T-helper 2 cell treated with Interferon-gamma antibody and Interleukin-4, amounts not matched to agents 5 μg/mL and 100 μg/mL, for 36 hours (primary cell): ENCODE measurements around the gene BHMT2.

Experiments
- DNase-seq: peaks from one replicate; pipeline ENCODE4 v3.0.0; 2021; ENCODE audit warnings: low spot score
- H3K27ac Mint-ChIP-seq: one replicate; pipeline ENCODE4 v1.8.0; 2021; ENCODE audit warnings: mild to moderate bottlenecking, mixed read lengths
- H3K27me3 Mint-ChIP-seq: one replicate; pipeline ENCODE4 v1.8.0; 2021; ENCODE audit warnings: low read depth, mixed read lengths
- H3K36me3 Mint-ChIP-seq: one replicate; pipeline ENCODE4 v1.8.0; 2021; ENCODE audit warnings: low read depth, mixed read lengths
- H3K4me1 Mint-ChIP-seq: one replicate; pipeline ENCODE4 v1.8.0; 2021; ENCODE audit warnings: low read depth, mixed read lengths
- H3K4me3 Mint-ChIP-seq: one replicate; pipeline ENCODE4 v1.8.0; 2022; ENCODE audit warnings: mild to moderate bottlenecking, moderate library complexity, mixed read lengths
- H3K9me3 Mint-ChIP-seq: one replicate; pipeline ENCODE4 v1.8.0; 2021; ENCODE audit warnings: mixed read lengths

Gene BHMT2

GRCh38 chr5:79119486-79119885, 49.9 kb downstream of the BHMT2 start:
- Mint-ChIP-seq H3K9me3 (no peaks in the 10 kb centered on the region), H3K4me3 (no peak overlapping the region), H3K27ac (no peak overlapping the region), H3K4me1 (peaks cover 3% of the 10 kb centered on the region), H3K27me3 (peaks cover 20% of the 10 kb centered on the region), H3K36me3 (no peaks in the 10 kb centered on the region)
- DNase-seq = no peak

- Mint-ChIP-seq H3K9me3 (no peaks in the 10 kb centered on the region), H3K27me3 (peaks cover 17% of the 10 kb centered on the region), H3K4me3 (no peak overlapping the region), H3K4me1 (peaks cover 3% of the 10 kb centered on the region), H3K36me3 (no peaks in the 10 kb centered on the region), H3K27ac (no peak overlapping the region)
- no peak for DNase-seq
Measured at GRCh38 chr5:79120221-79120620, 50.7 kb downstream of the BHMT2 start.

DNA sequence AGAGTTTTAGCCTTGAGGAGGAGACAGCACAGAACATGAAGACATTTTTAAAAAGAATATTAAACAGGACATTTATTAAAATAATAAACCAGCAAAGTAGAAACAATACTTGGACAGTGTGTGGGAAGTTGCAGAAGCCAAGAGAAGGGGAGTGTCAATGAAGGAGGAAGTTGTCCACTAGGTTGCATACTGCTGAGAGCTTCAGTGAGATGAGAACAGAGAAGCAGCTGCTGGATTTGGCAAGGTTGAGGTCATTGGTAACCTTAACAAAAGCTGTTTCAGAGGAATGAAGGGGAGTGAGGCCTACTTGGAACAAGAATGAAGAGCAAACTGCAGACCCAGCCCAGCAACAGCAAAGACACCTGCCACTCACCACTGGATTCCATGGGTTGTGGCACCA, 53.4 kb downstream of the BHMT2 start:
- peaks cover 9% of the 10 kb centered on the region for H3K27me3 Mint-ChIP-seq
- no peak overlapping the region for H3K27ac Mint-ChIP-seq

GRCh38 chr5:79124607-79125006, 55.0 kb downstream of the BHMT2 start:
- H3K4me1 Mint-ChIP-seq = peaks cover 3% of the 10 kb centered on the region

More for the DNA sequence above, 53.4 kb downstream of the BHMT2 start:
- Mint-ChIP-seq H3K4me3 (no peak overlapping the region), H3K4me1 (peaks cover 3% of the 10 kb centered on the region), H3K9me3 (no peaks in the 10 kb centered on the region), H3K36me3 (no peaks in the 10 kb centered on the region)
- no peak for DNase-seq

DNA sequence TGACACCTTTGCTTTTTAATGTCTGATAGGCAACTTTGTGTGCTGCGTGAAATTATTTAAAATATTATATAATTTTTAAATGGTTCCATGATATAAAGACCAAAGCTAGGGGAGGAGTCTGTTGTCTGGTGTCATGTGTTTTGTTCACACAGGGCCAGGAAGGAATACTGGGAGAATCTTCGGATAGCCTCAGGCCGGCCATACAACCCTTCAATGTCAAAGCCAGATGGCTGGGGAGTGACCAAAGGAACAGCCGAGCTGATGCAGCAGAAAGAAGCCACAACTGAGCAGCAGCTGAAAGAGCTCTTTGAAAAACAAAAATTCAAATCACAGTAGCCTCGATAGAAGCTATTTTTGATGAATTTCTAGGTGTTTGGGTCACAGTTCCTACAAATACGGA, 61.2 kb downstream of the BHMT2 start:
- no peak overlapping the region for H3K4me3 Mint-ChIP-seq
- no peak overlapping the region for H3K27ac Mint-ChIP-seq
- no peaks in the 10 kb centered on the region for H3K9me3 Mint-ChIP-seq
- H3K36me3 Mint-ChIP-seq = no peaks in the 10 kb centered on the region
- peaks cover 9% of the 10 kb centered on the region for H3K4me1 Mint-ChIP-seq
- H3K27me3 Mint-ChIP-seq = no peaks in the 10 kb centered on the region
- DNase-seq = no peak

More at GRCh38 chr5:79124607-79125006, 55.0 kb downstream of the BHMT2 start:
- Mint-ChIP-seq H3K4me3 (no peak overlapping the region), H3K9me3 (no peaks in the 10 kb centered on the region), H3K27me3 (peaks cover 4% of the 10 kb centered on the region), H3K27ac (no peak overlapping the region), H3K36me3 (no peaks in the 10 kb centered on the region)
- no peak for DNase-seq

GRCh38 chr5:79133121-79133656, 63.6 kb downstream of the BHMT2 start:
- H3K4me1 Mint-ChIP-seq = peaks cover 9% of the 10 kb centered on the region
- DNase-seq = no peak
- H3K4me3 Mint-ChIP-seq = peak overlapping the region; percentile 52
- H3K36me3 Mint-ChIP-seq = no peaks in the 10 kb centered on the region
- no peaks in the 10 kb centered on the region for H3K9me3 Mint-ChIP-seq
- H3K27me3 Mint-ChIP-seq = no peaks in the 10 kb centered on the region
- no peak overlapping the region for H3K27ac Mint-ChIP-seq

DNA sequence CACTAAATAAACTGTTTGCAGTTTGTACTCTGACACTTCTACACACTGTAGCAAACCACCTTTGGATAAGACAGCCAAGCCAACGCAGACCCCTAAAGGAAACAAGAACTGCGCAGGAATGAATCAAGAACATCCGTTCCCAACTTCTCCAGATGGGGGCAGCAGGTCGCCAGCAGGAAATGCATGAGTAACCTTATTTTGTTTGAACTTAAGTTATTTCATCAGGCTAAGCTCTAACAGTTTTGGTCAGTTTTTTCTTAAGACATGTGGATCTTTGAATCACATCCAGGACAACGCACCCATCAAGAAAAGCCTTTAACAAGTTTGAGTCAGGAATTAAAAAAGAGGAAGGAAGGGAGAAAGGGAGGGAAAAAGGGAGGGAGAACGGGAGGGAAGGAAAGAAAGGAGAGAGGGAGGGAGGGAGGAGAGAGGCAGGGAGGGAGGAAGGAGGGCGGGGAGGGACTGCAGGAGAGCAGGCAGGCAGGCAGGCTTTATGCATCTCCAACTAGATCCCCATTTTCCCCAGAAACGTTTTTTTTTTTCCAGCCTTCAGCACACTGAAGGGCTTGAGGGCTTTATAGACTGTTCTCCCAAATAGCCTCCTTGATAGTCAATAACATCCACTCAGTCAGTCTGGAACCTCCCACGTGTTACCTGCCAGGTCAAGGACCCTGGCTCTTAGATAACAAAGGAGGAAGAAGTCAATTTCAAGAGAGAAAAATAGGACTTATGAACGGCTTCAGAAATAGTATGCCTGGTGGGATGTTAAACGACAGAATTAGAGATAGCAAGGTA, 64.3 kb downstream of the BHMT2 start:
- Mint-ChIP-seq H3K27me3 (no peaks in the 10 kb centered on the region), H3K27ac (peak overlapping the region; percentile 58), H3K4me3 (peak overlapping the region; percentile 52), H3K9me3 (no peaks in the 10 kb centered on the region), H3K36me3 (no peaks in the 10 kb centered on the region), H3K4me1 (peaks cover 9% of the 10 kb centered on the region)
- DNase-seq = peak; percentile 47

DNA sequence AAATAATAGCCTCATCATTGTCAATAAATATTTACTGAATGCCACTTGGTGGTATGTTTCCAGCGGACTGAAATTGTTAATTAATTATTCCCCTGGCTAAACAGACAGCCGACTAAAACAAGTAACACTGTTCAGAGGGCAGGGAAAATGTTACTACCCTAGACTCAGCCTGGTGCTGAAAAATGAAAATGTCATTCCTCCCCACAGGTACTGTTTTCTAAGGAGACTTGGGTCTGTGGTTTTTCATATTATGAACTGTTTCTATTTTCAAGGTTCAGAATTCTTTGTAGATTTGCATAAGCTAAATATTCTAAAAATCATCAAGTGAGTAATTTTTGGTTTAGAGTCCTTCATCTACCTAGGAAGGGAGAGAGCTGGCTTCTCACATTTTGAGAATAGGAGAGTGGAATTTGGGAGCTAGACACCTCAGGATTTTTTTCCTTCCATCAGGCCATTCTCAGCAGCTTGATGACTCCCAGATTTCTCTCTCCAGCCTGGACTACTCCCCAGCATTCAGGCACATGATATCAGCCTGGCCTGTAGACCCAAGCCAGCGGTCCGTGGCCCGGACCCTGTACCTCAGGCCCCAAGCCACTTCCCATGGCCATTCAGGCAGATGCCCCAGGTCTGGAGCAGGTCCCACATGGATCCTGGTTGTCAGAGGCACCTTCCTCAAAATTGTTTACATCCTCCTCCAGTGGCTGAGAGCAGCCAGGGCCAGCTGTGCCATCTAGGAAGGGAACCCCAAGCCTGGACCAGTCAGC, 66.4 kb downstream of the BHMT2 start:
- H3K4me3 Mint-ChIP-seq = no peak overlapping the region
- no peak for DNase-seq
- no peaks in the 10 kb centered on the region for H3K9me3 Mint-ChIP-seq
- H3K36me3 Mint-ChIP-seq = no peaks in the 10 kb centered on the region
- peaks cover 9% of the 10 kb centered on the region for H3K4me1 Mint-ChIP-seq
- no peaks in the 10 kb centered on the region for H3K27me3 Mint-ChIP-seq
- no peak overlapping the region for H3K27ac Mint-ChIP-seq

DNA sequence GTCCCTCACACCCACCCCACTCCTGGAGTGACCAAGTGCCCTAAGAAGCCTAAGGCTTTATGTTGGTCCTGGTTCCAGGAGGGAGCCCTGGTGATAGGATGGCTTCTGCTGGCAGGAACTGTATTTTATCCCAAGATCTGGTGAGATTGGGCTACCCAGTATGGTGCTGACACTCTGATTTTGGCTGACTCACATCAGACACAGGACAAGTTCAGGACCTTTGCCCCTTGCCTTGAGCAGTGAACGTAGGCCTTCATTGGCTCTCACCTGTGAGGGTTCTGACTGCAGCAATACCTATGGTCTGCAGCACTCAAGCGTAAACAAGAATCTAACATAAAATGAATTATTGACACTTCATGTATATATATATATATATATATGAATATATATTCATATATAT, 67.1 kb downstream of the BHMT2 start:
- Mint-ChIP-seq H3K27ac (no peak overlapping the region), H3K4me1 (peaks cover 9% of the 10 kb centered on the region), H3K27me3 (no peaks in the 10 kb centered on the region), H3K36me3 (no peaks in the 10 kb centered on the region), H3K4me3 (no peak overlapping the region), H3K9me3 (no peaks in the 10 kb centered on the region)
- no peak for DNase-seq
